ENCODE results near the gene PFDN2.

PFDN2 gene

DNA sequence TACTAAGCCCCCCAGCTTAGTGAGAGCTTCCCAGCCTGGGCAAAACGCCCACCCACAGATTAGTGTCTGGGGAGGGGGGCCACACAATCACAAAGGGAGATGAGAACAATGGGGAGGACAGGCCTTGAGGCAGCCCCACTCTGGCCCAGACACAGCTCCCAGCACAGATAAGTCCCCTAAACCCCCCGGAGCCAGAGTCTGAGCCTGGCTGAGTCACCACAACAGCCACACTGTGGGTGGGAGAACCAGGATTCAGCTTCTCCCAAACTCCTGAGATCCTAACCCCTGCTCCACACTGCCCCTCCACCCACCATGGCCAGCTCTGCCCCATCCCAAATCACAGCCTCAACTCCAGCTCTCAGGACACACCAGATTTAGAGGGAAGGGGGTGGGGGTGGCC, 32.7 kb downstream of the PFDN2 start:
- H3K4me2 ChIP-seq (ENCODE audit: low read depth, low read length) = no peak overlapping the region
- DNase-seq = no peak
- H3K9ac ChIP-seq (ENCODE audit: low read length) = no peak overlapping the region
- H3K4me3 ChIP-seq (ENCODE audit: low read length) = no peak overlapping the region
- no peaks in the 10 kb centered on the region for H3K27me3 ChIP-seq (replicated peaks; ENCODE audit: insufficient read depth, low read length)
- H3K9me2 ChIP-seq (replicated peaks; ENCODE audit: insufficient read depth, low read length) = no peaks in the 10 kb centered on the region
- H4K20me1 ChIP-seq (ENCODE audit: insufficient read depth, low read length) = no peaks in the 10 kb centered on the region
- H3K36me3 ChIP-seq (replicated peaks; ENCODE audit: insufficient read depth, low read length) = no peaks in the 10 kb centered on the region
- H3K9me3 ChIP-seq (replicated peaks; ENCODE audit: insufficient read depth, low read length) = no peaks in the 10 kb centered on the region
- no peak for TF ChIP-seq EZH2 (optimal IDR thresholded peaks at IDR 0.05; ENCODE audit: low read depth, low read length)
- TF ChIP-seq, protein P1, sequence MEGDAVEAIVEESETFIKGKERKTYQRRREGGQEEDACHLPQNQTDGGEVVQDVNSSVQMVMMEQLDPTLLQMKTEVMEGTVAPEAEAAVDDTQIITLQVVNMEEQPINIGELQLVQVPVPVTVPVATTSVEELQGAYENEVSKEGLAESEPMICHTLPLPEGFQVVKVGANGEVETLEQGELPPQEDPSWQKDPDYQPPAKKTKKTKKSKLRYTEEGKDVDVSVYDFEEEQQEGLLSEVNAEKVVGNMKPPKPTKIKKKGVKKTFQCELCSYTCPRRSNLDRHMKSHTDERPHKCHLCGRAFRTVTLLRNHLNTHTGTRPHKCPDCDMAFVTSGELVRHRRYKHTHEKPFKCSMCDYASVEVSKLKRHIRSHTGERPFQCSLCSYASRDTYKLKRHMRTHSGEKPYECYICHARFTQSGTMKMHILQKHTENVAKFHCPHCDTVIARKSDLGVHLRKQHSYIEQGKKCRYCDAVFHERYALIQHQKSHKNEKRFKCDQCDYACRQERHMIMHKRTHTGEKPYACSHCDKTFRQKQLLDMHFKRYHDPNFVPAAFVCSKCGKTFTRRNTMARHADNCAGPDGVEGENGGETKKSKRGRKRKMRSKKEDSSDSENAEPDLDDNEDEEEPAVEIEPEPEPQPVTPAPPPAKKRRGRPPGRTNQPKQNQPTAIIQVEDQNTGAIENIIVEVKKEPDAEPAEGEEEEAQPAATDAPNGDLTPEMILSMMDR (IDR thresholded peaks at IDR 0.05; ENCODE audit: low read length) = no peak
- TF ChIP-seq EZH2phosphoT487 (IDR thresholded peaks at IDR 0.05; ENCODE audit: low read length) = no peak
- H2AFZ ChIP-seq (ENCODE audit: low read length) = no peak overlapping the region
- H3K79me2 ChIP-seq (ENCODE audit: low read length) = no peaks in the 10 kb centered on the region
- no peaks in the 10 kb centered on the region for H3K4me1 ChIP-seq (ENCODE audit: low read length)
- H3K27ac ChIP-seq (ENCODE audit: low read length) = no peak overlapping the region
- no peaks in the 10 kb centered on the region for H3F3A ChIP-seq (ENCODE audit: insufficient read depth, low read length)

DNA sequence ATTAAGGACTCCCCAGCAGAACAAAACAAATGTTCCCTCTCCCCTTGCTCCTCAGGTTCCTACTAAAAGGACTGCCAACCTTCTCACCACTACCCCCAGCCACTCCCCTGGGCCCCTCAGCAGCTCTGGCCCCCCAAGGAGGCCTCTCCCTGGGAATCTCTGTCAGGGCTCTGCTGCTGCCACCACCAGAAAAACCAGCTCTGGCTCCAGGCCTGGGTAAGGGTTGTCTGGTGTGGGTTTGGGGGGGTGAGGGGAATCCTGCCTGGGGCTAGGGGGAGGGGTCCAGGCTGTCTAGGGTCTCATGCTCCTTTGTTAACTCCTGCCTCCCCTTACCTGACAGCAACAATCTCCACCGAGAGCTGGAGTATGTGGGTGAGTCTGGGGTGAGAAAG, 33.2 kb downstream of the PFDN2 start:
- no peak overlapping the region for H3K9ac ChIP-seq (ENCODE audit: low read length)
- no peaks in the 10 kb centered on the region for H3K36me3 ChIP-seq (replicated peaks; ENCODE audit: insufficient read depth, low read length)
- no peaks in the 10 kb centered on the region for H3K27me3 ChIP-seq (replicated peaks; ENCODE audit: insufficient read depth, low read length)
- H3K9me3 ChIP-seq (replicated peaks; ENCODE audit: insufficient read depth, low read length) = no peaks in the 10 kb centered on the region
- no peak for DNase-seq
- H3K9me2 ChIP-seq (replicated peaks; ENCODE audit: insufficient read depth, low read length) = no peaks in the 10 kb centered on the region
- TF ChIP-seq EZH2phosphoT487 (IDR thresholded peaks at IDR 0.05; ENCODE audit: low read length) = no peak
- TF ChIP-seq, protein P1 (IDR thresholded peaks at IDR 0.05; ENCODE audit: low read length) = no peak
- no peak for TF ChIP-seq EZH2 (optimal IDR thresholded peaks at IDR 0.05; ENCODE audit: low read depth, low read length)
- no peak overlapping the region for H3K4me2 ChIP-seq (ENCODE audit: low read depth, low read length)
- no peaks in the 10 kb centered on the region for H3F3A ChIP-seq (ENCODE audit: insufficient read depth, low read length)
- no peak overlapping the region for H3K4me3 ChIP-seq (ENCODE audit: low read length)
- no peaks in the 10 kb centered on the region for H3K4me1 ChIP-seq (ENCODE audit: low read length)
- H4K20me1 ChIP-seq (ENCODE audit: insufficient read depth, low read length) = no peaks in the 10 kb centered on the region
- no peaks in the 10 kb centered on the region for H3K79me2 ChIP-seq (ENCODE audit: low read length)
- no peak overlapping the region for H3K27ac ChIP-seq (ENCODE audit: low read length)
- H2AFZ ChIP-seq (ENCODE audit: low read length) = no peak overlapping the region

DNA sequence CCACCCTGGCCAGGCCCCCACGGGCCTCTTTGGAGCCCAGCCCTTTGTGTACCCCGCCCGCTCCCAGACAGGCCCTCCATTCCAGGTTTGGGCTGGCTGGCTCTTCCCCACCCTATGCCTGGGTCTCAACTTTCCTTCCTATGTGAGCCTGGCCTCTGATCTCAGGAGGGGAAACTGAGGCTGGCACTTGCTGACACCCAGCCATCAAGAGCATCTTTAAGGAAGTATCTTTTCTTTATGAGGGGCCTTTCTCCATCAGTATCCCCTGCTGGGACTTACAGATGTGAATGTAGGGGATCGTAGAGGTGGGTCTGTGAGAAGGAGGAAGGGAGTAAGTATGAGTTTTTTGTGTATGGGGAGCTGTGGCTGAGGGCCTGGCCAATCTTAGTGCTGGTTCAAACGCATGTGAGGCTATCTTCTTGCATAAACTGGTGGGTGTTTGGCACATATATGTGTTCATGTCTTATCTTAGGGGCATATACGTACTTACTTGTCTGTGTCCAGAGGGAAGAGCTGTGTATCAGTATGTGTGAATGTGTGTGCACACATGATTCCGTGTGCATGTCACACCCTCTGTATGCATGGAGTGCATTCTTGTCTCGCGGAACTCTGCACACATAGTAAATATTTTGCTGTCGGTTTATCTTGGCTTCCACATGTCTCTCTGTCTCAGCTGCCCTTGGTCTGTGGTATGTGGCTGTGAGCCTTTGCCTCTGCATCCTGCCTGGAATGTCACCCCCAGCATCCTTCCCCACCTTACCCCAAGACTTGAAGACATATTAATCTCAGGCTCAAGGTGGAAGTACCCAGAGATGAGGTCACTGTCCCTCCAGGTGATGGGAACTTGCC, 33.9 kb downstream of the PFDN2 start:
- Histone ChIP-seq H3K4me2 (ENCODE audit: low read depth, low read length) (no peak overlapping the region), H4K20me1 (ENCODE audit: insufficient read depth, low read length) (no peaks in the 10 kb centered on the region), H3K27ac (ENCODE audit: low read length) (no peak overlapping the region), H2AFZ (ENCODE audit: low read length) (no peak overlapping the region), H3K9ac (ENCODE audit: low read length) (no peak overlapping the region), H3K9me3 (replicated peaks; ENCODE audit: insufficient read depth, low read length) (no peaks in the 10 kb centered on the region), H3K4me3 (ENCODE audit: low read length) (no peak overlapping the region), H3K27me3 (replicated peaks; ENCODE audit: insufficient read depth, low read length) (no peaks in the 10 kb centered on the region), H3K9me2 (replicated peaks; ENCODE audit: insufficient read depth, low read length) (no peaks in the 10 kb centered on the region), H3K4me1 (ENCODE audit: low read length) (no peaks in the 10 kb centered on the region), H3K79me2 (ENCODE audit: low read length) (no peaks in the 10 kb centered on the region), H3K36me3 (replicated peaks; ENCODE audit: insufficient read depth, low read length) (no peaks in the 10 kb centered on the region), H3F3A (ENCODE audit: insufficient read depth, low read length) (no peaks in the 10 kb centered on the region)
- DNase-seq = no peak
- TF ChIP-seq, protein P1 (IDR thresholded peaks at IDR 0.05; ENCODE audit: low read length) = no peak
- TF ChIP-seq EZH2phosphoT487 (IDR thresholded peaks at IDR 0.05; ENCODE audit: low read length) = no peak
- TF ChIP-seq EZH2 (optimal IDR thresholded peaks at IDR 0.05; ENCODE audit: low read depth, low read length) = no peak

Measured in MM.1S (cell line).